Right lobe of liver (tissue), 6 donors: ENCODE data around the gene TLCD3B. TPM values are rescaled to one million over a fixed set of nuclear protein-coding genes. Genes with fewer than 3 reads are reported as not detected.

Experiments
- ATAC-seq, 4 donors: fragments of 200-7000 bp; cut with Tn5 transposase; one replicate each; pipeline ENCODE4 v1.9.1; 2020; ENCODE audit warnings: mild to moderate bottlenecking in 4 of 4, moderate library complexity in 4 of 4
- DNase-seq, 3 donors: peaks; one replicate each; pipeline ENCODE4 v3.0.0-alpha.2; 2020
- H3K27ac ChIP-seq, 3 donors: fragments of 200-600 bp; one replicate each; pipeline ENCODE4 v1.8.0; 2022
- H3K27me3 ChIP-seq, 2 donors: fragments of 200-600 bp; one replicate each; pipeline ENCODE4 v1.8.0; 2022
- H3K36me3 ChIP-seq, 4 donors: fragments of 200-600 bp; sonication (generic) in 1 of 4; one replicate each; pipeline versions ENCODE4 v1.5.1 to v1.8.0; 2017 to 2022; ENCODE audit warnings: control low read depth in 1 of 4
- H3K4me1 ChIP-seq, 4 donors: fragments of 200-600 bp; sonication (generic) in 1 of 4; one replicate each; pipeline versions ENCODE4 v1.5.1 to v1.8.0; 2017 to 2022; ENCODE audit warnings: control low read depth in 1 of 4
- H3K4me3 ChIP-seq, 3 donors: fragments of 200-600 bp; one replicate each; pipeline ENCODE4 v1.8.0; 2022
- H3K9me3 ChIP-seq, 4 donors: fragments of 200-600 bp; sonication (generic) in 1 of 4; one replicate each; pipeline versions ENCODE4 v1.5.1 to v1.8.0; 2017 to 2022; ENCODE audit warnings: control low read depth in 1 of 4
- POLR2A ChIP-seq: fragments of 450-650 bp; IDR thresholded peaks from one replicate; pipeline ENCODE4 v1.6.1; 2017; ENCODE audit warnings: antibody characterized with exemption, mild to moderate bottlenecking
- WGBS: methylation state at CpG from one replicate; pipeline ENCODE4 v1.1.6; 2018; ENCODE audit warnings: low coverage, low lambda C conversion rate; ENCODE audit not compliant: insufficient coverage; ENCODE audit errors: missing lambda C conversion rate; 5-methylcytosine and 5-hydroxymethylcytosine counted together
- intact Hi-C, 2 donors: fragments of 100-400 bp; cut with DNase I; formaldehyde crosslinking; loops; one replicate each; pipeline versions ENCODE4 v1.11.2 to v1.14.1; 2022
- total RNA-seq, 6 experiments: library from RNA; depleted of rRNA in 2 of 6; stranded (reverse); fragments of >200 nt in 2 of 6; fragmentation: NEBNext Ultra II Directional in 3 of 6; extraction: Animal tissue kit (Norgen Biotek cat#: 25700) in 3 of 6; gene quantifications; one replicate each; pipeline versions ENCODE4 v1.1.0 to v1.2.4, GENCODE V29; 2016 to 2023
- TF ChIP-seq, protein P1 (sequence below), 4 donors: fragments of 200-600 bp in 3 of 4; fragments of 450-650 bp in 1 of 4; IDR thresholded peaks; one replicate each; pipeline versions ENCODE4 v1.5.1 to v1.8.0; 2016 to 2022; ENCODE audit warnings: antibody characterized with exemption in 4 of 4, mild to moderate bottlenecking in 2 of 4
- donor health status: DM: no; HTN: yes; CAD: no.
- donor health status: DM: no; HTN: no; CAD: no.
- donor health status: DM: no; HTN: no; CAD: no.
- donor health status: DM: no; HTN: yes; CAD: no.
- donor health status: DM: no; HTN: yes; CAD: no.

The TLCD3B gene
- total RNA-seq, 6 experiments from 2014 or later, result not detected

DNA sequence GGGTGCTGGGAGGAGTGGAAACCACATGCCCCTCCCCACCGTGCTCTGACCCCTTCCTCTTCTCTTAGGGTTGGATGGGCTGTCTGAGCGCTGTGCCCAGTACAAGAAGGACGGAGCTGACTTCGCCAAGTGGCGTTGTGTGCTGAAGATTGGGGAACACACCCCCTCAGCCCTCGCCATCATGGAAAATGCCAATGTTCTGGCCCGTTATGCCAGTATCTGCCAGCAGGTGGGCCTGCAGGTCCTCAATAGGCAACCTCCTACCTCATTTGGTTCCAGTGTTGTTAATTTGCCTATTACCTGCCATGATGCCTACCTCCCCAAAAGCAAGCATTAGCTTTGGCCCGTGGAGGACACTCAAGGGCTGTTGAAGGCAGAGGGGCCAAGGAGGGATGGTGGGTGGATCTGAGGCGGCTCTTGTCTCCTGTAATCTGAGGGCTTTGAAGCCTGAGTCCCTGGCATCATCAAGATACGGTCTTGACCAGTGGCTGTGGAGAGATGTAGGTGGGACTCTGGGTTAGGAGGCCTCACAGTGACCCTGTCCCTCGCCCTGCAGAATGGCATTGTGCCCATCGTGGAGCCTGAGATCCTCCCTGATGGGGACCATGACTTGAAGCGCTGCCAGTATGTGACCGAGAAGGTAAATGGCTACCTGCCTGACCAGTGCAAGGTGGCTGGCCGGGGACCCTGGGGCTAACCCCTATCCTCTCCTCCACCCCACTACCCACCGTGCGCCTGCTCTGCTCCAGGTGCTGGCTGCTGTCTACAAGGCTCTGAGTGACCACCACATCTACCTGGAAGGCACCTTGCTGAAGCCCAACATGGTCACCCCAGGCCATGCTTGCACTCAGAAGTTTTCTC lies 37.9 kb upstream of the TLCD3B start:
- no peaks in the 10 kb centered on the region for H3K27me3 ChIP-seq
- no peak overlapping the region for H3K4me3 ChIP-seq
- ATAC-seq, result no peak
- 56% methylated on average over 3 of the region's 17 CpGs for WGBS
- H3K4me1 ChIP-seq, result peaks cover 0 to 38% (median 4%) of the 10 kb centered on the region in 4 donors
- H3K27ac ChIP-seq, result no peak overlapping the region
- peaks cover 15 to 53% (median 31%) of the 10 kb centered on the region in 4 donors for H3K36me3 ChIP-seq
- TF ChIP-seq POLR2A, result no peak
- TF ChIP-seq, protein P1, sequence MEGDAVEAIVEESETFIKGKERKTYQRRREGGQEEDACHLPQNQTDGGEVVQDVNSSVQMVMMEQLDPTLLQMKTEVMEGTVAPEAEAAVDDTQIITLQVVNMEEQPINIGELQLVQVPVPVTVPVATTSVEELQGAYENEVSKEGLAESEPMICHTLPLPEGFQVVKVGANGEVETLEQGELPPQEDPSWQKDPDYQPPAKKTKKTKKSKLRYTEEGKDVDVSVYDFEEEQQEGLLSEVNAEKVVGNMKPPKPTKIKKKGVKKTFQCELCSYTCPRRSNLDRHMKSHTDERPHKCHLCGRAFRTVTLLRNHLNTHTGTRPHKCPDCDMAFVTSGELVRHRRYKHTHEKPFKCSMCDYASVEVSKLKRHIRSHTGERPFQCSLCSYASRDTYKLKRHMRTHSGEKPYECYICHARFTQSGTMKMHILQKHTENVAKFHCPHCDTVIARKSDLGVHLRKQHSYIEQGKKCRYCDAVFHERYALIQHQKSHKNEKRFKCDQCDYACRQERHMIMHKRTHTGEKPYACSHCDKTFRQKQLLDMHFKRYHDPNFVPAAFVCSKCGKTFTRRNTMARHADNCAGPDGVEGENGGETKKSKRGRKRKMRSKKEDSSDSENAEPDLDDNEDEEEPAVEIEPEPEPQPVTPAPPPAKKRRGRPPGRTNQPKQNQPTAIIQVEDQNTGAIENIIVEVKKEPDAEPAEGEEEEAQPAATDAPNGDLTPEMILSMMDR (IDR thresholded peaks at IDR 0.05), result peak; percentile 20 to 42 (median 23)
- no peaks in the 10 kb centered on the region for H3K9me3 ChIP-seq
- intact Hi-C loops, result no loop called here
- peak in 1 of 3 donors; percentile 55 for DNase-seq

DNA sequence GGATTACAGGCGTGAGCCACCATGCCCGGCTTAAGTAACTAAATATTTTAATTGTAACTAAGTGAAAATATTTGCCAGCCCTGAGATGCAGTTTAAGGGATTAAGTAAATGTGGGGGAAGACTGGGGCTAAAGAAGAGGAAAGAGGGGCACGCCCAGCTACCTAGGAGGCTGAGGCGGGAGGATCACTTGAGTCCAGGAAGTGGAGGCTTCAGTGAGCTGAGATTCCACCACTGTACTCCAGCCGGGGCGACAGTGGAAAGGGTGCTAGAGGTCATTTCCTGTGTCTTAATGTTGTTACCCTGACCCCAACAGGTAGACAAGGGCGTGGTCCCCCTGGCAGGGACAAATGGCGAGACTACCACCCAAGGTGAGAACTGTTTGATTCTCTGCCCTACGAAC lies 37.3 kb upstream of the TLCD3B start:
- no peak for TF ChIP-seq POLR2A
- TF ChIP-seq, protein P1 (IDR thresholded peaks at IDR 0.05), result no peak
- Histone ChIP-seq H3K4me1 (peaks cover 0 to 44% (median 7%) of the 10 kb centered on the region in 4 donors), H3K27me3 (no peaks in the 10 kb centered on the region), H3K9me3 (no peaks in the 10 kb centered on the region), H3K27ac (no peak overlapping the region), H3K36me3 (peaks cover 15 to 53% (median 31%) of the 10 kb centered on the region in 4 donors), H3K4me3 (no peak overlapping the region)
- 74% methylated on average over 3 of the region's 9 CpGs for WGBS
- DNase-seq (no peak), ATAC-seq (no peak)
- intact Hi-C loops, result no loop called here

DNA sequence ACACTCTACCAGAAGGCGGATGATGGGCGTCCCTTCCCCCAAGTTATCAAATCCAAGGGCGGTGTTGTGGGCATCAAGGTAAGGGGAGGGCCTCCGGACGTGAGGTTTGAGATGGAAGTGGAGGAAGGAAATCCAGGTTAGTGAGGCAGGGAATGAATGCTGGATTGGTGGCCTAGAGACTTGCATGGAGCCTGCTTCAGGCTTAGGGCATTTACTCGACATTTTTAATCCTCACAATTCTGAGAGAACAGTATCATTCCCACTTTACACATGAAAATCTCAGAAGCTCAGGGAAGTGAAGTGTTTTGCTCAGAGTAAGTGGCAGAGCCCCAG lies 36.5 kb upstream of the TLCD3B start:
- Histone ChIP-seq H3K27ac (no peak overlapping the region), H3K9me3 (no peaks in the 10 kb centered on the region), H3K36me3 (peaks cover 15 to 53% (median 31%) of the 10 kb centered on the region in 4 donors), H3K4me3 (peak overlapping the region; percentile 92 to 97 (median 94)), H3K27me3 (no peaks in the 10 kb centered on the region), H3K4me1 (peaks cover 0 to 45% (median 7%) of the 10 kb centered on the region in 4 donors)
- 74% methylated on average over 3 of the region's 6 CpGs for WGBS
- no peak for TF ChIP-seq POLR2A
- TF ChIP-seq, protein P1 (IDR thresholded peaks at IDR 0.05), result no peak
- intact Hi-C loops, result no loop called here
- ATAC-seq (no peak), DNase-seq (no peak)

DNA sequence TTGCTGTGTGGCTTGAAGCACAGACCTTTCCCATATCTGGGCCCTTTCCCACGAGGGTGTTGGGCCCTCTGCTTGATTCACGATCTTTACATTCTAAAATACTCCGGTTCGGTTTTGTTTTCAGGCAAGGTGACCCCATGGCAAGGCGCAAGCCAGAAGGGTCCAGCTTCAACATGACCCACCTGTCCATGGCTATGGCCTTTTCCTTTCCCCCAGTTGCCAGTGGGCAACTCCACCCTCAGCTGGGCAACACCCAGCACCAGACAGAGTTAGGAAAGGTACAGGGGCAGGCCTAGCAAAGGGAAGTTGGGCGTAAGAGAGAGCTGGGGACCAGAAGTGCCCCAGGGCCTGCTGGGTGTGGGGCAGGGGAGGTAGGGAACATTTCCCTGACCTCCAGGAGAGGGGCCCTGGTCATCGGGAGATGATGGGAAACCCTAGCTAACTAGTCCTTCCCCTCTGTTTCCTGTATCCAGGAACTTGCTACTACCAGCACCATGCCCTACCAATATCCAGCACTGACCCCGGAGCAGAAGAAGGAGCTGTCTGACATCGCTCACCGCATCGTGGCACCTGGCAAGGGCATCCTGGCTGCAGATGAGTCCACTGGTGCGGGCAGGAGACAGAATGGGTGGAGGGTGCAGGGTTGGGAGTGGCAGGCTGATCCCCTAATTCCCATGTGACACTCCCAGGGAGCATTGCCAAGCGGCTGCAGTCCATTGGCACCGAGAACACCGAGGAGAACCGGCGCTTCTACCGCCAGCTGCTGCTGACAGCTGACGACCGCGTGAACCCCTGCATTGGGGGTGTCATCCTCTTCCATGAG lies 35.9 kb upstream of the TLCD3B start:
- H3K4me3 ChIP-seq, result peak overlapping the region; percentile 92 to 97 (median 94)
- intact Hi-C loops, result no loop called here
- peaks cover 15 to 49% (median 29%) of the 10 kb centered on the region in 4 donors for H3K36me3 ChIP-seq
- DNase-seq, result peak; percentile 54 to 66 (median 60)
- no peaks in the 10 kb centered on the region for H3K9me3 ChIP-seq
- H3K4me1 ChIP-seq, result peaks cover 0 to 43% (median 7%) of the 10 kb centered on the region in 4 donors
- no peaks in the 10 kb centered on the region for H3K27me3 ChIP-seq
- TF ChIP-seq POLR2A, result no peak
- TF ChIP-seq, protein P1 (IDR thresholded peaks at IDR 0.05), result no peak
- no peak for ATAC-seq
- peak overlapping the region; percentile 93 to 100 (median 99) for H3K27ac ChIP-seq
- 20% methylated on average over 8 of the region's 21 CpGs for WGBS
